Muscle of leg (tissue), 11 donors: ENCODE measurements around the gene LY6G5C. TPM values are rescaled to one million over a fixed set of nuclear protein-coding genes. Genes with fewer than 3 reads are reported as not detected.

Experiments used
- DNase-seq: peaks from one replicate; pipeline ENCODE4 v3.0.0; 2013
- H3K27ac ChIP-seq: one replicate; pipeline ENCODE4 v1.5.1; 2013; ENCODE audit warnings: mild to moderate bottlenecking, low read length, control low read depth
- H3K27me3 ChIP-seq: one replicate; pipeline ENCODE4 v1.6.1; 2013; ENCODE audit warnings: low read length; ENCODE audit not compliant: control insufficient read depth, insufficient read depth
- H3K36me3 ChIP-seq: one replicate; pipeline ENCODE4 v1.6.1; 2013; ENCODE audit warnings: low read length; ENCODE audit not compliant: control insufficient read depth, insufficient read depth
- H3K4me1 ChIP-seq: one replicate; pipeline ENCODE4 v1.6.1; 2013; ENCODE audit warnings: low read length; ENCODE audit not compliant: control insufficient read depth, insufficient read depth
- H3K4me3 ChIP-seq: one replicate; pipeline ENCODE4 v1.5.1; 2013; ENCODE audit warnings: low read length, control low read depth
- H3K9me3 ChIP-seq: replicated peaks from 2 replicates; pipeline ENCODE4 v1.6.1; 2013; ENCODE audit warnings: low read depth, low read length; ENCODE audit not compliant: control insufficient read depth
- WGBS: methylation state at CpG from one replicate; pipeline ENCODE4 v1.1.5; 2013; ENCODE audit warnings: missing lambda C conversion rate; ENCODE audit not compliant: insufficient coverage; 5-methylcytosine and 5-hydroxymethylcytosine counted together
- polyA plus RNA-seq, 8 donors: library from polyadenylated mRNA; unstranded; fragments of 120-200 nt; gene quantifications; one replicate each; pipeline versions ENCODE4 v1.2.1 to v1.2.3, GENCODE V29; 2013; ENCODE audit warnings: inconsistent platforms in 1 of 8, low replicate concordance in 1 of 8; ENCODE audit not compliant: insufficient read length in 8 of 8, insufficient read depth in 1 of 8
- total RNA-seq: library from RNA; stranded (reverse); fragments of 120-200 nt; gene quantifications from one replicate; pipeline ENCODE4 v1.2.4, GENCODE V29; 2013

Gene LY6G5C
- total and polyA plus RNA-seq, 9 donors: 0.70 to 3.9 (median 2.2) TPM

GRCh38 chr6:31702819-31703716 is 22.2 kb upstream of the LY6G5C start, which contains the start of gene ABHD16A:
TSS of gene ABHD16A (minus strand) at chr6:31703324. CDS start at chr6:31703281, 43 bp downstream.
- DNase-seq: peak; percentile 100

GRCh38 chr6:31702405-31702818 is 21.5 kb upstream of the LY6G5C start:
- Histone ChIP-seq H3K27me3 (no peaks in the 10 kb centered on the region), H3K4me3 (peak overlapping the region; percentile 59), H3K27ac (peak overlapping the region; percentile 96), H3K36me3 (peaks cover 24% of the 10 kb centered on the region), H3K4me1 (peaks cover 20% of the 10 kb centered on the region), H3K9me3 (no peaks in the 10 kb centered on the region)
- DNase-seq: no peak
- WGBS: 0% methylated on average over 6 of the region's 10 CpGs

More at GRCh38 chr6:31702819-31703716, 22.2 kb upstream of the LY6G5C start, which contains the start of gene ABHD16A:
- Histone ChIP-seq H3K27ac (peak within 1 kb of the TSS; percentile 96), H3K9me3 (no peaks in the 10 kb centered on the region), H3K36me3 (peaks cover 20% of the 10 kb centered on the region), H3K4me3 (peak within 1 kb of the TSS; percentile 59), H3K4me1 (peaks cover 20% of the 10 kb centered on the region), H3K27me3 (no peaks in the 10 kb centered on the region)
- 2% methylated on average over 51 of the region's 54 CpGs for WGBS

- peak overlapping the region; percentile 96 for H3K27ac ChIP-seq
- H3K9me3 ChIP-seq: no peaks in the 10 kb centered on the region
- H3K4me3 ChIP-seq: peak overlapping the region; percentile 59
- no peaks in the 10 kb centered on the region for H3K27me3 ChIP-seq
- WGBS: 13% methylated on average over 5 of the region's 7 CpGs
- DNase-seq: peak; percentile 89
- H3K4me1 ChIP-seq: peaks cover 20% of the 10 kb centered on the region
- H3K36me3 ChIP-seq: peaks cover 29% of the 10 kb centered on the region
These were observed 21.0 kb upstream of the LY6G5C start for GRCh38 chr6:31701666-31702404.

GRCh38 chr6:31700740-31701401 is 20.0 kb upstream of the LY6G5C start:
- Histone ChIP-seq H3K27me3 (no peaks in the 10 kb centered on the region), H3K9me3 (no peaks in the 10 kb centered on the region), H3K27ac (peak overlapping the region; percentile 96), H3K4me1 (peaks cover 20% of the 10 kb centered on the region), H3K4me3 (no peak overlapping the region), H3K36me3 (peaks cover 36% of the 10 kb centered on the region)
- DNase-seq: no peak
- WGBS: 89% methylated on average over 1 of the region's 5 CpGs

- no peaks in the 10 kb centered on the region for H3K27me3 ChIP-seq
- no peak overlapping the region for H3K27ac ChIP-seq
- no peaks in the 10 kb centered on the region for H3K9me3 ChIP-seq
- DNase-seq: no peak
- peaks cover 59% of the 10 kb centered on the region for H3K36me3 ChIP-seq
- H3K4me1 ChIP-seq: peaks cover 15% of the 10 kb centered on the region
- WGBS: no CpG with 5 or more reads among the region's 3 CpGs
- no peak overlapping the region for H3K4me3 ChIP-seq
These were observed 16.7 kb upstream of the LY6G5C start for GRCh38 chr6:31697555-31697954.

GRCh38 chr6:31693535-31693934 is 12.7 kb upstream of the LY6G5C start:
- DNase-seq: no peak
- H3K36me3 ChIP-seq: peaks cover 75% of the 10 kb centered on the region
- H3K4me3 ChIP-seq: no peak overlapping the region
- WGBS: 83% methylated on average over 2 of the region's 6 CpGs
- no peaks in the 10 kb centered on the region for H3K27me3 ChIP-seq
- H3K27ac ChIP-seq: no peak overlapping the region
- no peaks in the 10 kb centered on the region for H3K9me3 ChIP-seq
- no peaks in the 10 kb centered on the region for H3K4me1 ChIP-seq

- DNase-seq: no peak
- H3K27ac ChIP-seq: no peak overlapping the region
- H3K4me3 ChIP-seq: no peak overlapping the region
- H3K36me3 ChIP-seq: peaks cover 81% of the 10 kb centered on the region
- no peaks in the 10 kb centered on the region for H3K4me1 ChIP-seq
- WGBS: 97% methylated on average over 8 of the region's 9 CpGs
- H3K27me3 ChIP-seq: no peaks in the 10 kb centered on the region
- H3K9me3 ChIP-seq: no peaks in the 10 kb centered on the region
These were observed 12.0 kb upstream of the LY6G5C start for GRCh38 chr6:31692886-31693285.

GRCh38 chr6:31692353-31692752 is 11.5 kb upstream of the LY6G5C start:
- Histone ChIP-seq H3K4me3 (no peak overlapping the region), H3K9me3 (no peaks in the 10 kb centered on the region), H3K27me3 (no peaks in the 10 kb centered on the region), H3K27ac (no peak overlapping the region), H3K36me3 (peaks cover 82% of the 10 kb centered on the region), H3K4me1 (no peaks in the 10 kb centered on the region)
- DNase-seq: no peak
- 81% methylated on average over 2 of the region's 4 CpGs for WGBS

GRCh38 chr6:31691564-31692108 is 10.8 kb upstream of the LY6G5C start:
- Histone ChIP-seq H3K27ac (no peak overlapping the region), H3K4me3 (no peak overlapping the region), H3K4me1 (no peaks in the 10 kb centered on the region), H3K9me3 (no peaks in the 10 kb centered on the region), H3K36me3 (peaks cover 83% of the 10 kb centered on the region), H3K27me3 (no peaks in the 10 kb centered on the region)
- 95% methylated on average over 8 of the region's 12 CpGs for WGBS
- DNase-seq: no peak
